HEK293 (cell line): Measurements from ENCODE around the gene CREBRF.

Experiments used
- CTCF ChIA-PET: fragments of 350-600 bp; formaldehyde crosslinking; extraction: SDS; loops from one replicate; lab custom pipeline; 2021; ENCODE audit warnings: antibody characterized with exemption; lab: Yijun Ruan, JAX
- POLR2A ChIA-PET: fragments of 300-600 bp; formaldehyde crosslinking; extraction: SDS; loops from one replicate; lab custom pipeline; 2020; ENCODE audit warnings: antibody characterized with exemption, inconsistent platforms; lab: Yijun Ruan, JAX
- H3K27ac ChIP-seq: fragments of 200-500 bp; sonication (Bioruptor generic); 2 replicates; pipeline ENCODE4 v1.5.1; 2014; ENCODE audit warnings: low read depth, low read length, control low read depth, inconsistent platforms; ENCODE audit errors: extremely low read depth
- H3K36me3 ChIP-seq, 2 experiments: fragments of 200-500 bp in 1 of 2; sonication (Bioruptor generic) in 1 of 2; 1 replicate in 1 of 2; 2 replicates in 1 of 2; pipeline ENCODE4 v1.5.1; 2014 to 2017; ENCODE audit warnings: inconsistent platforms in 2 of 2, low read length in 2 of 2; ENCODE audit not compliant: control insufficient read depth in 2 of 2, insufficient read depth in 1 of 2
- H3K4me1 ChIP-seq: fragments of 200-500 bp; sonication (Bioruptor generic); 2 replicates; pipeline ENCODE4 v1.5.1; 2014; ENCODE audit warnings: mild to moderate bottlenecking, low read length, inconsistent platforms; ENCODE audit not compliant: control insufficient read depth, insufficient read depth
- H3K4me3 ChIP-seq: 2 replicates; pipeline ENCODE4 v1.5.1; 2011; ENCODE audit warnings: low read depth, mild to moderate bottlenecking, control low read depth, low read length, moderate library complexity
- H3K9me3 ChIP-seq: fragments of 200-500 bp; sonication (Bioruptor generic); 2 replicates; pipeline ENCODE4 v1.5.1; 2014; ENCODE audit warnings: low read depth, low read length, inconsistent platforms; ENCODE audit not compliant: control insufficient read depth, insufficient read depth
- MZF1 ChIP-seq: fragments of 450-650 bp; formaldehyde crosslinking; IDR thresholded peaks from 2 replicates; pipeline ENCODE4 v1.5.1; 2017; ENCODE audit warnings: missing biosample characterization, missing genetic modification characterization, borderline replicate concordance
- PRDM10 ChIP-seq: fragments of 450-650 bp; formaldehyde crosslinking; IDR thresholded peaks from 2 replicates; pipeline ENCODE4 v1.5.1; 2016; ENCODE audit warnings: missing biosample characterization, missing genetic modification characterization
- YY1 ChIP-seq: fragments of 450-650 bp; formaldehyde crosslinking; IDR thresholded peaks from 2 replicates; pipeline ENCODE4 v1.5.1; 2018; ENCODE audit warnings: missing biosample characterization, missing genetic modification characterization
- ZBTB1 ChIP-seq: fragments of 450-650 bp; formaldehyde crosslinking; IDR thresholded peaks from 2 replicates; pipeline ENCODE4 v1.5.1; 2016; ENCODE audit warnings: missing biosample characterization, missing genetic modification characterization
- ZBTB10 ChIP-seq: fragments of 450-650 bp; formaldehyde crosslinking; IDR thresholded peaks from 2 replicates; pipeline ENCODE4 v1.5.1; 2016; ENCODE audit warnings: missing biosample characterization, missing genetic modification characterization
- ZBTB17 ChIP-seq: fragments of 450-650 bp; formaldehyde crosslinking; IDR thresholded peaks from 2 replicates; pipeline ENCODE4 v1.5.1; 2016; ENCODE audit warnings: missing biosample characterization, missing genetic modification characterization
- ZFP37 ChIP-seq: fragments of 450-650 bp; formaldehyde crosslinking; IDR thresholded peaks from 2 replicates; pipeline ENCODE4 v1.5.1; 2016; ENCODE audit warnings: missing biosample characterization, missing genetic modification characterization
- ZNF112 ChIP-seq: fragments of 450-650 bp; formaldehyde crosslinking; IDR thresholded peaks from 2 replicates; pipeline ENCODE4 v1.5.0; 2017; ENCODE audit warnings: missing biosample characterization, missing genetic modification characterization
- ZNF146 ChIP-seq: fragments of 450-650 bp; formaldehyde crosslinking; IDR thresholded peaks from 2 replicates; pipeline ENCODE4 v1.5.1; 2016; ENCODE audit warnings: missing biosample characterization, missing genetic modification characterization
- ZNF175 ChIP-seq: fragments of 450-650 bp; formaldehyde crosslinking; IDR thresholded peaks from 2 replicates; pipeline ENCODE4 v1.5.1; 2016; ENCODE audit warnings: missing biosample characterization, missing genetic modification characterization
- ZNF24 ChIP-seq: fragments of 450-650 bp; formaldehyde crosslinking; IDR thresholded peaks from 2 replicates; pipeline ENCODE4 v1.5.1; 2016; ENCODE audit warnings: missing biosample characterization, missing genetic modification characterization
- ZNF248 ChIP-seq: fragments of 450-650 bp; formaldehyde crosslinking; IDR thresholded peaks from 2 replicates; pipeline ENCODE4 v1.5.1; 2017; ENCODE audit warnings: missing biosample characterization, missing genetic modification characterization
- ZNF335 ChIP-seq: fragments of 450-650 bp; formaldehyde crosslinking; conservative IDR thresholded peaks from 2 replicates; pipeline ENCODE4 v1.5.1; 2016; ENCODE audit warnings: missing biosample characterization, missing genetic modification characterization
- ZNF514 ChIP-seq: fragments of 450-650 bp; formaldehyde crosslinking; IDR thresholded peaks from 2 replicates; pipeline ENCODE4 v1.5.1; 2016; ENCODE audit warnings: missing biosample characterization, missing genetic modification characterization
- ZNF548 ChIP-seq: fragments of 450-650 bp; formaldehyde crosslinking; IDR thresholded peaks from 2 replicates; pipeline ENCODE4 v1.5.1; 2016; ENCODE audit warnings: missing biosample characterization, missing genetic modification characterization
- ZNF624 ChIP-seq: fragments of 450-650 bp; formaldehyde crosslinking; IDR thresholded peaks from 2 replicates; pipeline ENCODE4 v1.5.1; 2017; ENCODE audit warnings: missing biosample characterization, missing genetic modification characterization
- ZNF785 ChIP-seq: fragments of 450-650 bp; formaldehyde crosslinking; IDR thresholded peaks from 2 replicates; pipeline ENCODE4 v1.5.1; 2016; ENCODE audit warnings: missing biosample characterization, missing genetic modification characterization
- ZNF792 ChIP-seq: fragments of 450-650 bp; formaldehyde crosslinking; IDR thresholded peaks from 2 replicates; pipeline ENCODE4 v1.5.1; 2016; ENCODE audit warnings: missing biosample characterization, missing genetic modification characterization
- TF ChIP-seq, protein P1 (sequence below): fragments of 450-650 bp; formaldehyde crosslinking; IDR thresholded peaks from 2 replicates; pipeline ENCODE4 v1.5.1; 2016; ENCODE audit warnings: missing biosample characterization, missing genetic modification characterization, borderline replicate concordance
- TF ChIP-seq, protein P2 (sequence below): fragments of 450-650 bp; formaldehyde crosslinking; conservative IDR thresholded peaks from 2 replicates; pipeline ENCODE4 v1.5.1; 2016; ENCODE audit warnings: low read depth, missing biosample characterization, missing genetic modification characterization

The CREBRF gene

DNA sequence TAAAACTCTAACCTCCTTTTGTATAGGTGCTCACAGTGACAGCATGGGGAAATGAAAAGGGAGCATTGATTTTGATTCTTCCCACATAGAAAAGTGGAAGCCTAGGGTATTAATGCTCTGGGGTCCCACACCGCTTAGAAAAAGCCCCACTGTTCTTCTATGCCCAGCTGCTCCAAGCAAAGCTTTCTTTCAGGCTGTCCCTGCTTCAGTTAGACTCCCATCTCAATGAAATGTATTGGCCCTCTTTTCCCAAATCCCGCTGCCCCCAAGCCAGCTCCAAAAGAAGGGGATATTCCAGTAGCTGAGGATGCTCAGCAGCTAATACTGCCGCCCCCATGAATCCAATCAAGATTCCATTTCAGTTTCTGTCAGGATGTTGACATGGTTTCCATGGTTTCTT is 17.0 kb upstream of the CREBRF start:
- CTCF ChIA-PET = interaction anchor here (0.6 to 0.7 kb wide), 2 partner anchors 16 to 102 kb away, joined by 3 read pairs; no protein-coding TSS in a partner anchor

DNA sequence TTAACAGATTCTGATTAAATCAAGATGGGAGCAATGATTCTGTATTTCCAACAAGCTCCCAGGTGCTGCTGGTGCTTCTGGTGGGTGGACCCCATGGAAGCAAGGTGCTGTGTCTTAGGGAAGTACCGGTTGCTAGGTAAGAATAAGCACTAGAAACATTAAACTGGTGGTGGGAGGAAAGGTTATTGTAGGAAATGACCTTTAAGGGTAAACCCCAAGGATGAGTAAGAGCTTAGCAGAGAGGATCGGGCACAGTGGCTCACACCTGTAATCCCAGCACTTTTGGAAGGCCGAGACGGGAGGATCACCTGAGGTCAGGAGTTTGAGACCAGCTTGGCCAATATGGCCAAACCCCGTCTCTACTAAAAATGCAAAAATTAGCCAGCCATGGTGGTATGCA is 16.2 kb upstream of the CREBRF start:
- Histone ChIP-seq H3K4me3 (no peak overlapping the region), H3K4me1 (no peaks in the 10 kb centered on the region), H3K36me3 (peaks cover 0 to 16% of the 10 kb centered on the region in 2 experiments; a peak in 1 of 3 replicates), H3K27ac (no peak overlapping the region), H3K9me3 (no peaks in the 10 kb centered on the region)
- CTCF ChIA-PET = interaction anchor here (0.7 kb wide), 1 partner anchor 29 kb away, joined by 3 read pairs; no protein-coding TSS in a partner anchor
- POLR2A ChIA-PET = no interaction called here
- TF ChIP-seq ZNF248 (tag by site-specific recombination) (no peak), ZNF785 (tag by site-specific recombination) (no peak), ZNF112 (tag by site-specific recombination) (no peak), ZBTB10 (tag by site-specific recombination) (no peak), ZNF624 (tag by site-specific recombination) (no peak), ZBTB17 (tag by site-specific recombination) (no peak), ZNF335 (tag by site-specific recombination) (no peak), MZF1 (tag by site-specific recombination) (no peak), ZFP37 (no peak), YY1 (tag by site-specific recombination) (no peak)
- TF ChIP-seq, protein P1, sequence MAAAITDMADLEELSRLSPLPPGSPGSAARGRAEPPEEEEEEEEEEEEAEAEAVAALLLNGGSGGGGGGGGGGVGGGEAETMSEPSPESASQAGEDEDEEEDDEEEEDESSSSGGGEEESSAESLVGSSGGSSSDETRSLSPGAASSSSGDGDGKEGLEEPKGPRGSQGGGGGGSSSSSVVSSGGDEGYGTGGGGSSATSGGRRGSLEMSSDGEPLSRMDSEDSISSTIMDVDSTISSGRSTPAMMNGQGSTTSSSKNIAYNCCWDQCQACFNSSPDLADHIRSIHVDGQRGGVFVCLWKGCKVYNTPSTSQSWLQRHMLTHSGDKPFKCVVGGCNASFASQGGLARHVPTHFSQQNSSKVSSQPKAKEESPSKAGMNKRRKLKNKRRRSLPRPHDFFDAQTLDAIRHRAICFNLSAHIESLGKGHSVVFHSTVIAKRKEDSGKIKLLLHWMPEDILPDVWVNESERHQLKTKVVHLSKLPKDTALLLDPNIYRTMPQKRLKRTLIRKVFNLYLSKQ = no peak

More for the DNA sequence above, 17.0 kb upstream of the CREBRF start:
- Histone ChIP-seq H3K4me1 (no peaks in the 10 kb centered on the region), H3K27ac (no peak overlapping the region), H3K9me3 (no peaks in the 10 kb centered on the region), H3K36me3 (peaks cover 0 to 24% of the 10 kb centered on the region in 2 experiments; a peak in 2 of 3 replicates), H3K4me3 (no peak overlapping the region)
- POLR2A ChIA-PET = no interaction called here
- TF ChIP-seq ZNF335 (tag by site-specific recombination) = no peak
- no peak for TF ChIP-seq ZNF792 (tag by site-specific recombination)
- no peak for TF ChIP-seq ZNF248 (tag by site-specific recombination)
- TF ChIP-seq, protein P2, sequence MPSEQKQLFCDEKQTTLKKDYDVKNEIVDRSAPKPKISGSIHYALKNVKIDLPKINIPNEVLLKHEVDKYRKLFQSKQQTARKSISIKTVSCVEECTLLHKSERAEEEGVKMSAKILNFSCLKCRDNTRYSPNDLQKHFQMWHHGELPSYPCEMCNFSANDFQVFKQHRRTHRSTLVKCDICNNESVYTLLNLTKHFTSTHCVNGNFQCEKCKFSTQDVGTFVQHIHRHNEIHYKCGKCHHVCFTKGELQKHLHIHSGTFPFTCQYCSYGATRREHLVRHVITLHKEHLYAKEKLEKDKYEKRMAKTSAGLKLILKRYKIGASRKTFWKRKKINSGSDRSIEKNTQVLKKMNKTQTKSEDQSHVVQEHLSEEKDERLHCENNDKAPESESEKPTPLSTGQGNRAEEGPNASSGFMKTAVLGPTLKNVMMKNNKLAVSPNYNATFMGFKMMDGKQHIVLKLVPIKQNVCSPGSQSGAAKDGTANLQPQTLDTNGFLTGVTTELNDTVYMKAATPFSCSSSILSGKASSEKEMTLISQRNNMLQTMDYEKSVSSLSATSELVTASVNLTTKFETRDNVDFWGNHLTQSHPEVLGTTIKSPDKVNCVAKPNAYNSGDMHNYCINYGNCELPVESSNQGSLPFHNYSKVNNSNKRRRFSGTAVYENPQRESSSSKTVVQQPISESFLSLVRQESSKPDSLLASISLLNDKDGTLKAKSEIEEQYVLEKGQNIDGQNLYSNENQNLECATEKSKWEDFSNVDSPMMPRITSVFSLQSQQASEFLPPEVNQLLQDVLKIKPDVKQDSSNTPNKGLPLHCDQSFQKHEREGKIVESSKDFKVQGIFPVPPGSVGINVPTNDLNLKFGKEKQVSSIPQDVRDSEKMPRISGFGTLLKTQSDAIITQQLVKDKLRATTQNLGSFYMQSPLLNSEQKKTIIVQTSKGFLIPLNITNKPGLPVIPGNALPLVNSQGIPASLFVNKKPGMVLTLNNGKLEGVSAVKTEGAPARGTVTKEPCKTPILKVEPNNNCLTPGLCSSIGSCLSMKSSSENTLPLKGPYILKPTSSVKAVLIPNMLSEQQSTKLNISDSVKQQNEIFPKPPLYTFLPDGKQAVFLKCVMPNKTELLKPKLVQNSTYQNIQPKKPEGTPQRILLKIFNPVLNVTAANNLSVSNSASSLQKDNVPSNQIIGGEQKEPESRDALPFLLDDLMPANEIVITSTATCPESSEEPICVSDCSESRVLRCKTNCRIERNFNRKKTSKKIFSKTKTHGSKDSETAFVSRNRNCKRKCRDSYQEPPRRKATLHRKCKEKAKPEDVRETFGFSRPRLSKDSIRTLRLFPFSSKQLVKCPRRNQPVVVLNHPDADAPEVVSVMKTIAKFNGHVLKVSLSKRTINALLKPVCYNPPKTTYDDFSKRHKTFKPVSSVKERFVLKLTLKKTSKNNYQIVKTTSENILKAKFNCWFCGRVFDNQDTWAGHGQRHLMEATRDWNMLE = no peak
- no peak for TF ChIP-seq ZNF24 (tag by site-specific recombination)
- TF ChIP-seq ZNF146 (tag by site-specific recombination) = no peak
- no peak for TF ChIP-seq PRDM10 (tag by site-specific recombination)
- no peak for TF ChIP-seq ZNF175 (tag by site-specific recombination)
- TF ChIP-seq ZBTB1 (tag by site-specific recombination) = no peak
- TF ChIP-seq ZNF514 (tag by site-specific recombination) = no peak
- TF ChIP-seq ZNF548 (tag by site-specific recombination) = no peak
